NCI-H2081 (cell line): ENCODE data around the gene UFM1.
"Not testable (repeated sequence)": the region's sequence is repeated elsewhere in the genome, so short reads cannot be mapped to it uniquely, and the experiment has no call there.

Experiments
- DNase-seq, 2 experiments: peaks; one replicate each; lab custom pipeline; 2025; lab: John Stamatoyannopoulos, UW

Gene UFM1

GRCh38 chr13:38366954-38367645, 17.4 kb downstream of the UFM1 start:
- DNase-seq = no peak

- no peak for DNase-seq
These were observed 19.4 kb downstream of the UFM1 start for GRCh38 chr13:38369058-38369457.

- DNase-seq = not testable (repeated sequence)
These were observed 20.4 kb downstream of the UFM1 start for GRCh38 chr13:38370096-38370495.

- DNase-seq = no peak
These were observed 23.3 kb downstream of the UFM1 start for GRCh38 chr13:38372820-38373383.

DNA sequence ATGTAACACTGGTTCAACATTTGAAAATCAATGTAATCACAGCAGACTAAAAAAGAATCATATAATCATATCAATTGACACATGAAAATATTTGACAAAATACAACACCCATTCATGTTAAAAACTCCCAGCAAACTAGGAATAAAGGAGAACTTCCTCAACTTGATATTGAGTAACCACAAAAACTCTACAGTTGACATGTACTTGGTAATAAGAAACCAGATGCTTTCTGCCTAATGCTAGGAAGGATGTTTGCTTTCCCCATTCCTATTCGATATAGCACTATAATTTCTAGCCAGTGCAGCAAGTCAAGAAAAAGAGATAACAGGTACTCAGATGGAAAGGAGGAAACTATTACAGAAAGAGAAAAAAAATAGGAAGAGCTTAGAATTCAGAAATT, 26.9 kb downstream of the UFM1 start:
- DNase-seq = no peak

DNA sequence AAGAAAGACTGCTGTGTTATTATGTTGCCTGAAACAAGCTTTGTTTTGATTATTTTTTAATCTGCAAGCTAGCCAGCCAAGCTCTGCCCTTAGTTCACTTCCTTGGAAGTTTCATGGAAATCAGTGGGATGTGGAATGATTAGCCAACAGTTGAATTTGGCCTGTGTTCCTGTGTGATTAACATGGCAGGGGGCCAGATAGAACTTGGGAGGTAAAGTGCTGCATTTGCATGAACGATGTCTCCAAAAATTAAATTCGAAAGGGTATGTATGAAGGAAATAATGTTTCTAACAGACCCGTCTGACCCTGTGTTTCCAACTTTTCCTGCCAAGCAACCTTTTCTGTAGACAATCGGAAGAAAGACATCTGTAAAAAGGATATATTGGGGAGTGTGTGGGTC, 32.2 kb downstream of the UFM1 start:
- DNase-seq = peak in 1 of 2 experiments; percentile 18

DNA sequence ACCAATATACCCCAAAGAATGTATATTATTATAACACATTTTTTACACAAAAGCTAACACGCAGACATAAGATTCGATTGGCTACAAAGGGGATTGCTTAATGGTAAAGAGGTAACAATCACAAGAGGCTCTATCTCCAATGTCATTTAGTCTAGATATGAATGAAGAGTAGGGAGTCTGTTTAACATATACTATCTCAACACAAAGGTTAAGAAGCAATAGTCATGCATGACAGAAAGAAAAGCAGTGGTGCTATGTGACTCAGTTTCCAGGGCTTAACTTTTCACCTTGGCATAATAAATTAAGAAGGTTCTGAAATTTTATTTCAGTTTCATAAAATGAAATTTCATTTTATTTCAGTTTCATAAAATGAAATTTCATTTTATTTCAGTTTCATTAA, 33.3 kb downstream of the UFM1 start:
- no peak for DNase-seq

GRCh38 chr13:38384171-38384570, 34.5 kb downstream of the UFM1 start:
- no peak for DNase-seq

GRCh38 chr13:38385153-38385891, 35.7 kb downstream of the UFM1 start:
- DNase-seq = no peak

DNA sequence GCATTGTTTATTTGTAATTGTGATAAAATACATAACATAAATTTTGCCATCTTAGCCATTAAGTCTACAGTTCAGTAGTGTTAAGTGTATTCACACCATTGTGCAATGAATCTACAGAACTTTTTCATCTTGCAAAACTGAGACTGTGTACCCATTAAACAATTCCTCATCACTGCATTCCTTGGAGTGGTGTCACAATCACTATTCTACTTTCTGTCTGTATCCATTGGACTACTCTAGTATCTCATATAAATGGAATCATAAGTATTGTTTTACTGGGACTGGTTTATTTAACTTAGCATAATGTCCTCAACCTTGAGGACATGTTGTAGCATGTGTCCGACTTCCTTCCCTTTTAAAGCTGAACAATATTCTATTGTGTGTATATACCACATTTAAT, 36.8 kb downstream of the UFM1 start:
- no peak for DNase-seq

DNA sequence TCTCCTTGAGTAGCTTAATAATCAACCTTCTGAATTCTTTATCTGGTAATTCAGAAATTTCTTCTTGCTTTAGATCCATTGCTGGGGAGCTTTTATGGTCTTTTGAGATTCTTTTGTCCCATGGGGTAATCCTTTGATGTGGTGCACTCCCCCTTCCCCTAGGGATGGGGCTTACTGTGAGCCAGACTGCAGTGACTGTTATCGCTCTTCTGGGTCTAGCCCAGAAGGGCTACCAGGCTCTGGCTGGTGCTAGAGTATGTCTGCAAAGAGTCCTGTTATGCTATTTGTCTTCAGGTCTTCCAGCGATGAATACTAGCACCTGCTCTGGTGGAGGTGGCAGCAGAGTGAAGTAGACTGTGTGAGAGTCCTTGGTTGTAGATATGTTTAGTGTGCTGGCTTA, 41.7 kb downstream of the UFM1 start:
- no peak for DNase-seq

- peak in 1 of 2 experiments; percentile 9 for DNase-seq
These were observed 45.3 kb downstream of the UFM1 start for GRCh38 chr13:38394777-38395496.

- DNase-seq = no peak
These were observed 45.8 kb downstream of the UFM1 start for GRCh38 chr13:38395497-38395788.

DNA sequence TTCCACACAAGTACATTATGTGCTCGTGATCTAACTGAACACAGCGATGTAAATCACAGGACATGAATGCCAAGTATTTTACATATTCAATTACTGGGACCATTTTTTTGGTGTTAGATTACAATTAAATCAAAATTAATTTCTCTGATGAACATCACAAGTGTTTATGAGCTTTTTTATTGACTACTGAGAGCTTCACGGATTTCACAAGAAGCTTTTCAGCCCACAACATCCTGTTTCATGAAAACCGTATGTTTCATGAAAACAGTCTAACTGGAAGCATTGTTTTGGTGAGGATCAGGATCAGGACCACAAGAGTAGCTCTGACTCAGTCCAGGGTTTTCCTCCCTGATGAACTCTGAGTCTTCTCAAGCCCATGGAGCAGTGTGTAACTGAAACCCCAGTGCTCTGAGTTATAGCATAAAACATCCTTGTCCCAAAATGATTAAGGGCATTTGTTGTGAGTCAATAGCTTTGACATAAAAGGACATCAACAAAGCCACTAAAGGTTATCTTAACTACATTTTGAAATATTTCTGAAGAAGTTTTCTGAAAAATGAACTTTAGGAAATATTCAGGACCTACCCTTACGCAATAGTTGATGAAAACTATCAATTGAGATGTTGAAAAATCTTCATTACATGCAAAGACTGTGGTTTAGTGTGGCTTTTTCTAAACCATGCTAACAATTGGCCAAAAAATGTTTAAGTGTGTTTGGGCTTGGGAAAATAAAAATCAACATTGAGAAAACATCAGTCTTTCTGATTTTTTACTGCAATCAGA, 49.3 kb downstream of the UFM1 start:
- no peak for DNase-seq

GRCh38 chr13:38399535-38399934, 49.9 kb downstream of the UFM1 start:
- no peak for DNase-seq

GRCh38 chr13:38401276-38401675, 51.6 kb downstream of the UFM1 start:
- no peak for DNase-seq

DNA sequence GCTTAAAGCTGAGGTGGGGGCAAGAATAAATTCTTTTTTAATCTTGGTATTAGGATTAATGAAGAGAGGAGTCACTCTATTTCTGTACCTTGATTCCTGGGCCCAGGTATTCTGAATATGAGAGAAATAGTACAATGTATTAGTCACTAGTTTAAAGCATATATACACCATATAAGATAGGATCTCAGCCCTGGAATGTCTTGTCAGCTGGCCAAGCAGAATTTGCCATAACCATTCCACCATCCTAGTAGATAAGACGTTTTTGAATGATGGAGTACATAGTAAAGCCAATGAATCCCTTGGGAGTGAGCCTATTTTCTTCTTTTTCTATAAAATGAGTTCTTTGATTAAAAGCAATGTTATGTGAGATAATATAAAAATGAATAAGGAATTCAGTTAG, 55.6 kb downstream of the UFM1 start:
- no peak for DNase-seq

- DNase-seq = no peak
These were observed 60.1 kb downstream of the UFM1 start for GRCh38 chr13:38409771-38410170.

DNA sequence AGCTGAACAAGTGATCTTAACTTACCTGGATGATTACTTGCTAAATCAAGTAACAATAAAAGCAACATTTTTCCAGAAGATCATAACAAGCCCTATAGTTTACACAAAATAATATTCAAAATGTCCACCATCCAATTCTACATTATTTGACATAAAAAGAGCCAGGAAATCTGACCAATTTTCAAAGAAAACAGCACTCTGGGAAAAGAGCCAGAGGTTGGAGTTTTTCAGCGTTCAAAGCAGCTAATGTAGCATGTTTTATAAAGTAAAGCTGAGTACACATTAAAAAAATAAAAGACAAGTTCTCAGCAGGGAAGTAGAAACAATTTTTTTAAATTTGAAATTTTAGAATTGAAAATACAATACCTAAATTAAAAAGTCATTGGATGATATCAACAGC, 62.6 kb downstream of the UFM1 start:
- DNase-seq = no peak
